ENCODE measurements around the gene KANK4.

DNA sequence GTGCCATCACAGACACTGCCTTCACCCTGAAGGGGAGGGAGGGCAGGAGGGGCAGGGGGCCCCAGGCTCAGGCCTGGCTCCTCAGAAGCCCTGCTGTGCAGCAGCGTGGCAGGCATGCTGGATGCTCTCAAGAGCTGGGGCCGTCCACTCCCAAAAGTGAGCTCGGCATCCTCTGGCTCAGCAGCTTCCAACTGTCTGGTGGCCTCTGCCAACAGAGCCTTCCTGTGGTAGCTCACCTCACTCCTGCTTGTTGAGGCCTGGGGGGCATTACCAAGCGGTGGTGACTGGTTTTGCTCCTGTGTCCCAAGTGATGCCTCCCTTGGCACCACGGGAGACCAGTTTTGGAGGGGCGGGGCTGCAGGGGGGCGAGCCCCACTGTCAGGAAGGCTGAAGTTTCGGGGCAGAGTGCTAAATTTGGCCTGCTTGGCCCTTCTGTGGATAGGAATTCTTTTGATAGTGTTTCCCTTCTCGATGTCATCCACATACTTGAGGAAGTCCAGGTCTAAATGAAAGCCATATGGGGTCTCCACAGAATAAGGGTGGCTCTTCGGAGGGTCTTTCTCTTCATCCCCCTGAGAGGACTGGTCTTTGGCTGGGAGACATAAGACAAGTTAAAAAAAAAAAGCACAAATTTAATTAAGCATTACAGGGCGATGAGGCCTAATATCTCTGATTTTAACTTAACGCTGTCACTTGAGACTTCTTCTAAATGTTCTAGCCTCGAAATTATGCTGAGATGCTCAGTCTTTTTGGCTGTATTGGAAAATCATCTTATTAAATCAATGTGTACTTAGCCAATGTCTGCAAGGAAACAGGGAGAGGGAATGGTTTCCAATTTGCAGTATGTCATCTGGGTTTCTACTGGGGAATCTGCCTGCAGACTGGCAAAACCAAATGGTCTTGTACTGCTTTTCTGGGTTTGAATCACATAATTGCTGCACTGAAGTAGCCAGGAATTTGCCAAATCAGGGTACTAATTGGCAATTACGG lies 44.4 kb downstream of the KANK4 start:
- no peak for TF ChIP-seq CTCF (IDR thresholded peaks at IDR 0.05; ENCODE audit: control extremely low read depth in 1 of 3, insufficient read depth in 1 of 3, low read depth in 1 of 3, low read length in 3 of 3)
- TF ChIP-seq TBP (IDR thresholded peaks at IDR 0.05; ENCODE audit: low read depth, low read length), result no peak

Data from H1 (cell line).